ENCODE results near the gene ESYT1.

- TF ChIP-seq POLR2A (IDR thresholded peaks at IDR 0.05) = no peak
- no peak for TF ChIP-seq CTCF (IDR thresholded peaks at IDR 0.05)
These were observed 26.8 kb downstream of the ESYT1 start for GRCh38 chr12:56154818-56155217.

All from heart left ventricle (tissue), 13 donors.